HEK293 (cell line): Measurements from ENCODE around the gene EDA.

Source experiments
- CTCF ChIA-PET: fragments of 350-600 bp; formaldehyde crosslinking; extraction: SDS; loops from one replicate; lab custom pipeline; 2021; ENCODE audit warnings: antibody characterized with exemption; lab: Yijun Ruan, JAX
- POLR2A ChIA-PET: fragments of 300-600 bp; formaldehyde crosslinking; extraction: SDS; loops from one replicate; lab custom pipeline; 2020; ENCODE audit warnings: antibody characterized with exemption, inconsistent platforms; lab: Yijun Ruan, JAX
- H3K27ac ChIP-seq: fragments of 200-500 bp; sonication (Bioruptor generic); 2 replicates; pipeline ENCODE4 v1.5.1; 2014; ENCODE audit warnings: low read depth, low read length, control low read depth, inconsistent platforms; ENCODE audit errors: extremely low read depth
- H3K36me3 ChIP-seq, 2 experiments: fragments of 200-500 bp in 1 of 2; sonication (Bioruptor generic) in 1 of 2; 1 replicate in 1 of 2; 2 replicates in 1 of 2; pipeline ENCODE4 v1.5.1; 2014 to 2017; ENCODE audit warnings: inconsistent platforms in 2 of 2, low read length in 2 of 2; ENCODE audit not compliant: control insufficient read depth in 2 of 2, insufficient read depth in 1 of 2
- H3K4me1 ChIP-seq: fragments of 200-500 bp; sonication (Bioruptor generic); 2 replicates; pipeline ENCODE4 v1.5.1; 2014; ENCODE audit warnings: mild to moderate bottlenecking, low read length, inconsistent platforms; ENCODE audit not compliant: control insufficient read depth, insufficient read depth
- H3K4me3 ChIP-seq: 2 replicates; pipeline ENCODE4 v1.5.1; 2011; ENCODE audit warnings: low read depth, mild to moderate bottlenecking, control low read depth, low read length, moderate library complexity
- H3K9me3 ChIP-seq: fragments of 200-500 bp; sonication (Bioruptor generic); 2 replicates; pipeline ENCODE4 v1.5.1; 2014; ENCODE audit warnings: low read depth, low read length, inconsistent platforms; ENCODE audit not compliant: control insufficient read depth, insufficient read depth
- HOXC10 ChIP-seq: sonication (generic); formaldehyde crosslinking; IDR thresholded peaks from 2 replicates; pipeline ENCODE4 v1.8.1; 2023; ENCODE audit warnings: mild to moderate bottlenecking, missing genetic modification reagents
- KLF17 ChIP-seq: fragments of 450-650 bp; formaldehyde crosslinking; IDR thresholded peaks from 2 replicates; pipeline ENCODE4 v1.5.1; 2016; ENCODE audit warnings: missing biosample characterization, missing genetic modification characterization
- PBX3 ChIP-seq: sonication (generic); formaldehyde crosslinking; IDR thresholded peaks from 2 replicates; pipeline ENCODE4 v1.8.1; 2022; ENCODE audit warnings: mild to moderate bottlenecking, moderate library complexity, missing genetic modification reagents
- REST ChIP-seq: fragments of 450-650 bp; formaldehyde crosslinking; IDR thresholded peaks from 2 replicates; pipeline ENCODE4 v1.5.1; 2016; ENCODE audit warnings: missing biosample characterization, missing genetic modification characterization
- SP7 ChIP-seq: fragments of 450-650 bp; formaldehyde crosslinking; IDR thresholded peaks from 2 replicates; pipeline ENCODE4 v1.5.1; 2016; ENCODE audit warnings: missing biosample characterization, missing genetic modification characterization
- TCF7L2 ChIP-seq: IDR thresholded peaks from 2 replicates; pipeline ENCODE4 v1.6.1; 2011; ENCODE audit warnings: low read depth, mild to moderate bottlenecking, inconsistent platforms, low read length, moderate library complexity, borderline replicate concordance
- ZBTB8A ChIP-seq: fragments of 450-650 bp; formaldehyde crosslinking; IDR thresholded peaks from 2 replicates; pipeline ENCODE4 v1.5.1; 2016; ENCODE audit warnings: missing biosample characterization, missing genetic modification characterization
- ZFP3 ChIP-seq: fragments of 450-650 bp; formaldehyde crosslinking; IDR thresholded peaks from 2 replicates; pipeline ENCODE4 v1.5.1; 2016; ENCODE audit warnings: low read depth, missing biosample characterization, missing genetic modification characterization
- ZNF133 ChIP-seq: fragments of 450-650 bp; formaldehyde crosslinking; IDR thresholded peaks from 2 replicates; pipeline ENCODE4 v1.5.1; 2016; ENCODE audit warnings: missing biosample characterization, missing genetic modification characterization
- ZNF140 ChIP-seq: fragments of 450-650 bp; formaldehyde crosslinking; IDR thresholded peaks from 2 replicates; pipeline ENCODE4 v1.5.1; 2016; ENCODE audit warnings: missing biosample characterization, missing genetic modification characterization
- ZNF146 ChIP-seq: fragments of 450-650 bp; formaldehyde crosslinking; IDR thresholded peaks from 2 replicates; pipeline ENCODE4 v1.5.1; 2016; ENCODE audit warnings: missing biosample characterization, missing genetic modification characterization
- ZNF341 ChIP-seq: fragments of 450-650 bp; formaldehyde crosslinking; IDR thresholded peaks from 2 replicates; pipeline ENCODE4; 2016; ENCODE audit warnings: low read depth, missing biosample characterization, missing genetic modification characterization
- ZNF37A ChIP-seq: fragments of 450-650 bp; IDR thresholded peaks from 2 replicates; pipeline ENCODE4 v1.5.1; 2018; ENCODE audit warnings: missing biosample characterization, missing genetic modification characterization
- ZNF776 ChIP-seq: fragments of 450-650 bp; formaldehyde crosslinking; IDR thresholded peaks from 2 replicates; pipeline ENCODE4 v1.5.0; 2017; ENCODE audit warnings: missing biosample characterization, missing genetic modification characterization, borderline replicate concordance
- ZNF792 ChIP-seq: fragments of 450-650 bp; formaldehyde crosslinking; IDR thresholded peaks from 2 replicates; pipeline ENCODE4 v1.5.1; 2016; ENCODE audit warnings: missing biosample characterization, missing genetic modification characterization
- TF ChIP-seq, protein P1 (sequence below): fragments of 450-650 bp; formaldehyde crosslinking; IDR thresholded peaks from 2 replicates; pipeline ENCODE4 v1.5.1; 2016; ENCODE audit warnings: missing biosample characterization, missing genetic modification characterization
- TF ChIP-seq, protein P2 (sequence below): fragments of 450-650 bp; formaldehyde crosslinking; IDR thresholded peaks from 2 replicates; pipeline ENCODE4 v1.5.1; 2016; ENCODE audit warnings: missing biosample characterization, missing genetic modification characterization, borderline replicate concordance
- TF ChIP-seq, protein P3 (sequence below): fragments of 450-650 bp; formaldehyde crosslinking; IDR thresholded peaks from 2 replicates; pipeline ENCODE4 v1.5.1; 2017; ENCODE audit warnings: missing biosample characterization, missing genetic modification characterization

The EDA gene

GRCh38 chrX:69627744-69628143, 11.8 kb downstream of the EDA start:
- ChIA-PET CTCF (interaction anchor here (2.3 kb wide), 1 partner anchor 9 kb away, joined by 11 read pairs; no protein-coding TSS in a partner anchor), POLR2A (no interaction called here)
- H3K27ac ChIP-seq = no peak overlapping the region
- TF ChIP-seq, protein P1, sequence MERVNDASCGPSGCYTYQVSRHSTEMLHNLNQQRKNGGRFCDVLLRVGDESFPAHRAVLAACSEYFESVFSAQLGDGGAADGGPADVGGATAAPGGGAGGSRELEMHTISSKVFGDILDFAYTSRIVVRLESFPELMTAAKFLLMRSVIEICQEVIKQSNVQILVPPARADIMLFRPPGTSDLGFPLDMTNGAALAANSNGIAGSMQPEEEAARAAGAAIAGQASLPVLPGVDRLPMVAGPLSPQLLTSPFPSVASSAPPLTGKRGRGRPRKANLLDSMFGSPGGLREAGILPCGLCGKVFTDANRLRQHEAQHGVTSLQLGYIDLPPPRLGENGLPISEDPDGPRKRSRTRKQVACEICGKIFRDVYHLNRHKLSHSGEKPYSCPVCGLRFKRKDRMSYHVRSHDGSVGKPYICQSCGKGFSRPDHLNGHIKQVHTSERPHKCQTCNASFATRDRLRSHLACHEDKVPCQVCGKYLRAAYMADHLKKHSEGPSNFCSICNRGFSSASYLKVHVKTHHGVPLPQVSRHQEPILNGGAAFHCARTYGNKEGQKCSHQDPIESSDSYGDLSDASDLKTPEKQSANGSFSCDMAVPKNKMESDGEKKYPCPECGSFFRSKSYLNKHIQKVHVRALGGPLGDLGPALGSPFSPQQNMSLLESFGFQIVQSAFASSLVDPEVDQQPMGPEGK (tag by site-specific recombination) = no peak
- no peak for TF ChIP-seq PBX3 (CRISPR knock-in tag)
- no peak for TF ChIP-seq ZFP3 (tag by site-specific recombination)
- TF ChIP-seq, protein P2, sequence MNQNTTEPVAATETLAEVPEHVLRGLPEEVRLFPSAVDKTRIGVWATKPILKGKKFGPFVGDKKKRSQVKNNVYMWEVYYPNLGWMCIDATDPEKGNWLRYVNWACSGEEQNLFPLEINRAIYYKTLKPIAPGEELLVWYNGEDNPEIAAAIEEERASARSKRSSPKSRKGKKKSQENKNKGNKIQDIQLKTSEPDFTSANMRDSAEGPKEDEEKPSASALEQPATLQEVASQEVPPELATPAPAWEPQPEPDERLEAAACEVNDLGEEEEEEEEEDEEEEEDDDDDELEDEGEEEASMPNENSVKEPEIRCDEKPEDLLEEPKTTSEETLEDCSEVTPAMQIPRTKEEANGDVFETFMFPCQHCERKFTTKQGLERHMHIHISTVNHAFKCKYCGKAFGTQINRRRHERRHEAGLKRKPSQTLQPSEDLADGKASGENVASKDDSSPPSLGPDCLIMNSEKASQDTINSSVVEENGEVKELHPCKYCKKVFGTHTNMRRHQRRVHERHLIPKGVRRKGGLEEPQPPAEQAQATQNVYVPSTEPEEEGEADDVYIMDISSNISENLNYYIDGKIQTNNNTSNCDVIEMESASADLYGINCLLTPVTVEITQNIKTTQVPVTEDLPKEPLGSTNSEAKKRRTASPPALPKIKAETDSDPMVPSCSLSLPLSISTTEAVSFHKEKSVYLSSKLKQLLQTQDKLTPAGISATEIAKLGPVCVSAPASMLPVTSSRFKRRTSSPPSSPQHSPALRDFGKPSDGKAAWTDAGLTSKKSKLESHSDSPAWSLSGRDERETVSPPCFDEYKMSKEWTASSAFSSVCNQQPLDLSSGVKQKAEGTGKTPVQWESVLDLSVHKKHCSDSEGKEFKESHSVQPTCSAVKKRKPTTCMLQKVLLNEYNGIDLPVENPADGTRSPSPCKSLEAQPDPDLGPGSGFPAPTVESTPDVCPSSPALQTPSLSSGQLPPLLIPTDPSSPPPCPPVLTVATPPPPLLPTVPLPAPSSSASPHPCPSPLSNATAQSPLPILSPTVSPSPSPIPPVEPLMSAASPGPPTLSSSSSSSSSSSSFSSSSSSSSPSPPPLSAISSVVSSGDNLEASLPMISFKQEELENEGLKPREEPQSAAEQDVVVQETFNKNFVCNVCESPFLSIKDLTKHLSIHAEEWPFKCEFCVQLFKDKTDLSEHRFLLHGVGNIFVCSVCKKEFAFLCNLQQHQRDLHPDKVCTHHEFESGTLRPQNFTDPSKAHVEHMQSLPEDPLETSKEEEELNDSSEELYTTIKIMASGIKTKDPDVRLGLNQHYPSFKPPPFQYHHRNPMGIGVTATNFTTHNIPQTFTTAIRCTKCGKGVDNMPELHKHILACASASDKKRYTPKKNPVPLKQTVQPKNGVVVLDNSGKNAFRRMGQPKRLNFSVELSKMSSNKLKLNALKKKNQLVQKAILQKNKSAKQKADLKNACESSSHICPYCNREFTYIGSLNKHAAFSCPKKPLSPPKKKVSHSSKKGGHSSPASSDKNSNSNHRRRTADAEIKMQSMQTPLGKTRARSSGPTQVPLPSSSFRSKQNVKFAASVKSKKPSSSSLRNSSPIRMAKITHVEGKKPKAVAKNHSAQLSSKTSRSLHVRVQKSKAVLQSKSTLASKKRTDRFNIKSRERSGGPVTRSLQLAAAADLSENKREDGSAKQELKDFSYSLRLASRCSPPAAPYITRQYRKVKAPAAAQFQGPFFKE (tag by site-specific recombination) = no peak
- TF ChIP-seq ZNF37A (tag by site-specific recombination) = no peak
- TF ChIP-seq ZBTB8A = no peak
- no peak for TF ChIP-seq ZNF341
- no peak for TF ChIP-seq HOXC10 (CRISPR knock-in tag)
- no peak for TF ChIP-seq ZNF776 (tag by site-specific recombination)
- TF ChIP-seq ZNF140 (tag by site-specific recombination) = no peak
- TF ChIP-seq ZNF792 (tag by site-specific recombination) = no peak
- TF ChIP-seq ZNF146 (tag by site-specific recombination) = no peak
- no peak for TF ChIP-seq TCF7L2
- no peak for TF ChIP-seq REST (tag by site-specific recombination)
- no peak for TF ChIP-seq KLF17 (tag by site-specific recombination)
- TF ChIP-seq, protein P3, sequence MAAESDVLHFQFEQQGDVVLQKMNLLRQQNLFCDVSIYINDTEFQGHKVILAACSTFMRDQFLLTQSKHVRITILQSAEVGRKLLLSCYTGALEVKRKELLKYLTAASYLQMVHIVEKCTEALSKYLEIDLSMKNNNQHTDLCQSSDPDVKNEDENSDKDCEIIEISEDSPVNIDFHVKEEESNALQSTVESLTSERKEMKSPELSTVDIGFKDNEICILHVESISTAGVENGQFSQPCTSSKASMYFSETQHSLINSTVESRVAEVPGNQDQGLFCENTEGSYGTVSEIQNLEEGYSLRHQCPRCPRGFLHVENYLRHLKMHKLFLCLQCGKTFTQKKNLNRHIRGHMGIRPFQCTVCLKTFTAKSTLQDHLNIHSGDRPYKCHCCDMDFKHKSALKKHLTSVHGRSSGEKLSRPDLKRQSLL = no peak
- no peak for TF ChIP-seq ZNF133
- no peak for TF ChIP-seq SP7 (tag by site-specific recombination)
- H3K36me3 ChIP-seq = no peaks in the 10 kb centered on the region
- H3K4me1 ChIP-seq = no peaks in the 10 kb centered on the region
- no peak overlapping the region for H3K4me3 ChIP-seq
- peaks cover 13% of the 10 kb centered on the region for H3K9me3 ChIP-seq
